GM18508 (cell line): ENCODE data around the gene CEP170.

Experiments
- ATAC-seq: cut with Tn5 transposase; IDR thresholded peaks from one replicate; pipeline ENCODE4 v1.9.1; 2021; ENCODE audit warnings: moderate number of reproducible peaks; ENCODE audit not compliant: insufficient read depth, unreplicated experiment

Gene CEP170

DNA sequence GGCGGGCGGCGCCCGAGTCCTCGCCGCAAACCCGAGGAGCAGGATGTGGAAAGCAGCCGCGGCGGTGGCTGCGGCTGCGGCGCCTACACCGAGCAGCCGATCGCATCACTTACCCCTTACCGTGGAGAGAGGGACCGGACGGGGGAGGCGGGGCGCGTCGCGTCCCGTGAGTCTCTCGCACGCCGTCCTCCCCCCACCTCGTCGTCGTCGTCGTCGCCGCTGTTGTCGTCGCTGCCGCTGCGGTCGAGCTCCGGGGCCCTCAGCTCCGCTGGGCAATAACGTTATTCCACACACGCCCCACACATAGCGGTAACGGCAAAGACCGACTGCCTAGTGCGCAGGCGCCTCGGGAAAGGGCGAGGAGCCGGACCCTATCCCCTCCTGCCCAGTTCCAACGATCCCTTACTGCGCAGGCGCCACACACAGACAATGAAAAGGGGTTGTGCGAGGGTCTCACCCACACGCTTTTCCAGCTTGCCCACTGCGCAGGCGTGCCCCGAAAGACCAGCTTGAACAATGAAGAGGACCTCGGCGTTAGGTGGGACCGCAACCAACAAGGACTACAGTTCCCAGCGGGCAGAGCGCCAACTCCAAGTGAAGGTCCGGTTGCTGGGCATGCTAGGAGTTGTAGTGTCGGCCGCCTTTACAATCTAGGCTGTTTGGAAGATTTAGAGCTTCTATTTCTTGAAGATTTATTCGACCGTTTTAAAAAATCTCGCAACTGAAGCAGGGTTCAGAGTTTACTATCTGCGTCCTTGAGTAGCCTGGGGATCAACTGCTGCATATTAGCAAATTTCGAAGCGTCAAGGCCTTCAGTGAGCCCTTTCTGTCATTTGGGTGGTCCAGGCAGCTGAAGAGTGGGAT, at the start of gene CEP170:
CEP170 (minus strand) TSS at position 355 of the 864 bp plus-strand sequence. CDS start 30,001 bp downstream, outside the sequence.
- peak; percentile 38 for ATAC-seq

GRCh38 chr1:243301059-243301458, 46.0 kb upstream of the CEP170 start:
- no peak for ATAC-seq

- ATAC-seq: no peak
These were observed 44.0 kb upstream of the CEP170 start for GRCh38 chr1:243299069-243299468.

- no peak for ATAC-seq
These were observed 39.6 kb upstream of the CEP170 start for GRCh38 chr1:243294723-243295121.

DNA sequence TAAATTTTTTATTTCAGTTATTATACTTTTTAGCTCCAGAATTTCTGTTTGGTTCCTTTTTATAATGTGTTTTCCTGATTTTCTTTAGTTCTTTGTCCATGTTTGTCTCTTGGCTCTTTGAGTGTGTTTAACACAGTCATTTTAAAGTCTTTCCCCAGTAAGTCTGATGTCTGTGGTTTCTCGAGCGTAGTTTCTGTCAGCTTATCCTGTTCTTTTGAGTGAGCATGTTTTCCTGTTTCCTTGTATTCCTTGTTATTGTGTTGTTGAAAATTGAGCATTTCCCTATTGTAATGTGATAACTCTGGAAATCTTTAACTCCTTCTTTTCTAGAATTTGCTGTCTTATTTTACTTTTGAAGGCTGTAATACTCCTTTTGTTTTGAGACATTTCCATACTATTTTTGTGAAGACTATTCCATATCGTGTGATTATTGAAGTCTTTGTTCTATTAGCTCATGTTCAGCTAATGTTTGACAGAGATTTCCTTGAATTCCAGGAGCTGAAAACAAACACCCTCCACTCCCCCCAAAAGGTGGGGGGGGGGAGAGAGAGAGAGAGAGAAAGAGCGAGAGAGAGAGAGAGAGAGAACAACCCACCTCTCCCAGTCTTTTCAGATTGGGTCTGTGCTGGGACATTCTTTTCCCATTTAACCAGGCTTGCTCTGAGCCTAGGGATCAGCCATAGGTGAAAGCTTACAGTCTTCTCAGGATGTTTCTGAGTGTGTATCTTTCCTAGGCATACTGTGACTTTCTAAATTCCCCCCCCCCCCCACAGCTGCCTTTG, 39.1 kb upstream of the CEP170 start:
- no peak for ATAC-seq

GRCh38 chr1:243292117-243292516, 37.0 kb upstream of the CEP170 start:
- no peak for ATAC-seq

GRCh38 chr1:243291292-243291691, 36.2 kb upstream of the CEP170 start:
- no peak for ATAC-seq

- no peak for ATAC-seq
These were observed 33.0 kb upstream of the CEP170 start for GRCh38 chr1:243288062-243288461.

- peak; percentile 91 for ATAC-seq
These were observed 32.6 kb upstream of the CEP170 start for GRCh38 chr1:243287652-243288051.

DNA sequence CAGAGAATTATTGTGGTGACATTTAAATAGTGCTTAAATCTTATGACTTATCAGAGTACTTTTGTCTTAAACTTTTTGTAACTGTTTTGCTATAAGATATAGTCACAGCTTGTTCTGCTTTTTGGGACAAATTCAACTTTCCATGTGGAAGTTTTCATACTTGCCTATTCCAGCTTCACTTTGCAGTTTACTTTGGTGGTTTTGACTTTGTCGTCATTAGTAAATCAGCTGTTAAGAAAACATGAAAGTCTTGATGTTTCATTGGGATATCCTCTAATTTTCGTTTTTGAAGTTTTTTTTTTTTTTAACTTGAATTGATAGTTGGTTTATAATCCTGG, 32.0 kb upstream of the CEP170 start:
- ATAC-seq: no peak

DNA sequence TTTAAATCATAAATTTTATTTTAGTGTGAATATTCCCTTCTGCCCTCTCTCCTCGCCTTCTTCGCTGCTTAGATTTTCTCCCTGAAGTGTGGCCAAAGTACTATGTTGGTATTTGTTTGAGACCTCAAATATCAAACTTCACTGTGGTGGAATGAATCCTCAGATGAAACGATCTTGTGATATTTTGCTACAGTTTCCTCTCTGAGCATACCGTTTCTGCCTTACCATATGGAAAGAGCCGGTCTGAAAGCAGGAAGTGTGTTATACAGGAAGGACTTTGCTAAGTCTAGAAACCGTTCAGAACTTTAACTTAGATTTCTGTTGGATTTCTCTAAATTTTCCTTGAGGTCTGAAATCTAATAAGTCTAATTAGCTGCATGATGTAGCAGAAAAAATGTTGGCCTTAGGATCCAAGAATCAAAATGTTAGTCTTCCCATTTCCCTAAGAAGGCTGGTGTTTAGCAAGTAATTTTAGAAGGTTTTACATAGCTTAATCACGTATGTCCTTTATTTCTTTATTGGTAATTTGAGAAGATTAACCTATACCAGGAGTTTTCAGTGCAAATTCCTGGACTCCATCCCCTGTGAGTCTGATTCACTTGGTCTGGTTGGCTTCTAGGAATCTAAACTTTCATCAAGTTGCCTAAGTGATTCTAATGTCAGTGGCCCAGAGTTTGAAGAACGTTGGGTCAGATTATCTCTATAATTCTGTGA, 31.5 kb upstream of the CEP170 start:
- ATAC-seq: no peak

DNA sequence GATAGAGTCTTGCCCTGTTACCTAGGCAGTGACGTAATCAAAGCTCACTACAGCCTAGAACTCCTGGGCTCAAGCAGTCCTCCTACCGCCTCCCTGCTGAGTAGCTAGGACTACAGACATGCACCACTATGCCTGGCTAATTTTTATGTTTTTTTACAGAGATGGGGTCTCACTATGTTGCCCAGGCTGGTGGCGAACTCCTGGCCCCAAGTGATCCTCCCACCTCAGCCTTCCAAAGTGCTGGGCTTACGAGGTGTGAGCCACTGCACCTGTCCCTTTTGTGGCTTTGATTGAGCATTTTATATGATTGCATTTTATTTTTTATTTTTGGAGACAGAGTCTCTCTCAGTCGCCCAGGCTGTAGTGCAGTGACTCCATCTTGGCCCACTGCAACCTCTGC, 26.6 kb upstream of the CEP170 start:
- no peak for ATAC-seq

- no peak for ATAC-seq
These were observed 25.6 kb upstream of the CEP170 start for GRCh38 chr1:243280571-243281129.

- no peak for ATAC-seq
These were observed 20.2 kb upstream of the CEP170 start for GRCh38 chr1:243275316-243275715.

- no peak for ATAC-seq
These were observed 18.9 kb upstream of the CEP170 start for GRCh38 chr1:243273945-243274344.

- ATAC-seq: no peak
These were observed 18.4 kb upstream of the CEP170 start for GRCh38 chr1:243273506-243273905.

- no peak for ATAC-seq
These were observed 17.3 kb upstream of the CEP170 start for GRCh38 chr1:243272401-243272800.

GRCh38 chr1:243271996-243272395, 16.9 kb upstream of the CEP170 start:
- ATAC-seq: no peak

GRCh38 chr1:243270097-243270864, 15.2 kb upstream of the CEP170 start:
- no peak for ATAC-seq

DNA sequence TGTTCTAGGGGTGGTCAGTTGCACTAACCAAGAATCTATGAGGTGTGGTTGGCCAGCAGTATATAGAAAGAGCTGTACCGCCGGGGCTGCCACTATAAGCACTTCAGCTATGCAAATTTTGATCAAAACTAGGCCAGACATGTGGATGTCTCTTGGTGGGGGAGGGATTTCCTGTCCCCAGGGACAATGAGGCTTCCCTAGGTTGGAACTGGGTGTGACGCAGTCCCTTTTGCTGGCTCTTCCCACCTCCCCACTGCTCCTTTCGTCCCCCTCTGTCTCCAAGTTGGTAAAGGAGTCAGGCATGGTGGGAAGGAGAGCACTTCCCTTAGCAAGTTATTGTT, 14.3 kb upstream of the CEP170 start:
- ATAC-seq: no peak
